ENCODE data around the gene GFI1B.

GFI1B gene

GRCh38 chr9:133005957-133006356 is 27.5 kb downstream of the GFI1B start:
- H3K9ac ChIP-seq (ENCODE audit: low read depth, low read length) = no peak overlapping the region
- H3K9me3 ChIP-seq (ENCODE audit: control insufficient read depth, insufficient read depth, low read length) = no peaks in the 10 kb centered on the region
- H3K4me3 ChIP-seq (ENCODE audit: low read depth, low read length) = no peak overlapping the region
- peaks cover 47% of the 10 kb centered on the region for H3K27me3 ChIP-seq (ENCODE audit: control insufficient read depth, insufficient read depth, low read length)
- H3K4me1 ChIP-seq (ENCODE audit: control insufficient read depth, insufficient read depth, low read length) = peaks cover 22% of the 10 kb centered on the region
- H3K36me3 ChIP-seq (ENCODE audit: control insufficient read depth, insufficient read depth, low read length) = no peaks in the 10 kb centered on the region

GRCh38 chr9:133006731-133007352 is 28.3 kb downstream of the GFI1B start:
- Histone ChIP-seq H3K36me3 (ENCODE audit: control insufficient read depth, insufficient read depth, low read length) (no peaks in the 10 kb centered on the region), H3K4me3 (ENCODE audit: low read depth, low read length) (no peak overlapping the region), H3K4me1 (ENCODE audit: control insufficient read depth, insufficient read depth, low read length) (peaks cover 22% of the 10 kb centered on the region), H3K27me3 (ENCODE audit: control insufficient read depth, insufficient read depth, low read length) (peaks cover 44% of the 10 kb centered on the region), H3K9me3 (ENCODE audit: control insufficient read depth, insufficient read depth, low read length) (no peaks in the 10 kb centered on the region), H3K9ac (ENCODE audit: low read depth, low read length) (no peak overlapping the region)

- H3K27me3 ChIP-seq (ENCODE audit: control insufficient read depth, insufficient read depth, low read length) = peaks cover 29% of the 10 kb centered on the region
- no peak overlapping the region for H3K9ac ChIP-seq (ENCODE audit: low read depth, low read length)
- H3K4me1 ChIP-seq (ENCODE audit: control insufficient read depth, insufficient read depth, low read length) = peaks cover 15% of the 10 kb centered on the region
- H3K4me3 ChIP-seq (ENCODE audit: low read depth, low read length) = no peak overlapping the region
- H3K36me3 ChIP-seq (ENCODE audit: control insufficient read depth, insufficient read depth, low read length) = no peaks in the 10 kb centered on the region
- H3K9me3 ChIP-seq (ENCODE audit: control insufficient read depth, insufficient read depth, low read length) = no peaks in the 10 kb centered on the region
Measured at GRCh38 chr9:133008406-133008805, 29.9 kb downstream of the GFI1B start.

- Histone ChIP-seq H3K4me1 (ENCODE audit: control insufficient read depth, insufficient read depth, low read length) (peaks cover 14% of the 10 kb centered on the region), H3K9me3 (ENCODE audit: control insufficient read depth, insufficient read depth, low read length) (no peaks in the 10 kb centered on the region), H3K36me3 (ENCODE audit: control insufficient read depth, insufficient read depth, low read length) (no peaks in the 10 kb centered on the region), H3K9ac (ENCODE audit: low read depth, low read length) (no peak overlapping the region), H3K4me3 (ENCODE audit: low read depth, low read length) (no peak overlapping the region), H3K27me3 (ENCODE audit: control insufficient read depth, insufficient read depth, low read length) (peaks cover 30% of the 10 kb centered on the region)
Measured at GRCh38 chr9:133008824-133009223, 30.3 kb downstream of the GFI1B start.

GRCh38 chr9:133009906-133010582 is 31.6 kb downstream of the GFI1B start:
- H3K36me3 ChIP-seq (ENCODE audit: control insufficient read depth, insufficient read depth, low read length) = no peaks in the 10 kb centered on the region
- H3K4me3 ChIP-seq (ENCODE audit: low read depth, low read length) = no peak overlapping the region
- H3K4me1 ChIP-seq (ENCODE audit: control insufficient read depth, insufficient read depth, low read length) = peaks cover 4% of the 10 kb centered on the region
- peaks cover 29% of the 10 kb centered on the region for H3K27me3 ChIP-seq (ENCODE audit: control insufficient read depth, insufficient read depth, low read length)
- no peaks in the 10 kb centered on the region for H3K9me3 ChIP-seq (ENCODE audit: control insufficient read depth, insufficient read depth, low read length)
- no peak overlapping the region for H3K9ac ChIP-seq (ENCODE audit: low read depth, low read length)

GRCh38 chr9:133014696-133015095 is 36.2 kb downstream of the GFI1B start:
- H3K4me1 ChIP-seq (ENCODE audit: control insufficient read depth, insufficient read depth, low read length) = no peaks in the 10 kb centered on the region
- no peaks in the 10 kb centered on the region for H3K36me3 ChIP-seq (ENCODE audit: control insufficient read depth, insufficient read depth, low read length)
- H3K4me3 ChIP-seq (ENCODE audit: low read depth, low read length) = no peak overlapping the region
- peaks cover 4% of the 10 kb centered on the region for H3K27me3 ChIP-seq (ENCODE audit: control insufficient read depth, insufficient read depth, low read length)
- H3K9ac ChIP-seq (ENCODE audit: low read depth, low read length) = no peak overlapping the region
- no peaks in the 10 kb centered on the region for H3K9me3 ChIP-seq (ENCODE audit: control insufficient read depth, insufficient read depth, low read length)

- no peak overlapping the region for H3K4me3 ChIP-seq (ENCODE audit: low read depth, low read length)
- no peaks in the 10 kb centered on the region for H3K9me3 ChIP-seq (ENCODE audit: control insufficient read depth, insufficient read depth, low read length)
- H3K36me3 ChIP-seq (ENCODE audit: control insufficient read depth, insufficient read depth, low read length) = no peaks in the 10 kb centered on the region
- no peaks in the 10 kb centered on the region for H3K27me3 ChIP-seq (ENCODE audit: control insufficient read depth, insufficient read depth, low read length)
- no peaks in the 10 kb centered on the region for H3K4me1 ChIP-seq (ENCODE audit: control insufficient read depth, insufficient read depth, low read length)
- H3K9ac ChIP-seq (ENCODE audit: low read depth, low read length) = no peak overlapping the region
Measured at GRCh38 chr9:133023117-133023890, 44.8 kb downstream of the GFI1B start.

GRCh38 chr9:133026426-133026825 is 47.9 kb downstream of the GFI1B start:
- no peaks in the 10 kb centered on the region for H3K36me3 ChIP-seq (ENCODE audit: control insufficient read depth, insufficient read depth, low read length)
- H3K27me3 ChIP-seq (ENCODE audit: control insufficient read depth, insufficient read depth, low read length) = no peaks in the 10 kb centered on the region
- no peaks in the 10 kb centered on the region for H3K9me3 ChIP-seq (ENCODE audit: control insufficient read depth, insufficient read depth, low read length)
- H3K4me3 ChIP-seq (ENCODE audit: low read depth, low read length) = no peak overlapping the region
- H3K9ac ChIP-seq (ENCODE audit: low read depth, low read length) = no peak overlapping the region
- no peaks in the 10 kb centered on the region for H3K4me1 ChIP-seq (ENCODE audit: control insufficient read depth, insufficient read depth, low read length)

GRCh38 chr9:133027134-133027533 is 48.6 kb downstream of the GFI1B start:
- Histone ChIP-seq H3K9ac (ENCODE audit: low read depth, low read length) (no peak overlapping the region), H3K4me3 (ENCODE audit: low read depth, low read length) (no peak overlapping the region), H3K4me1 (ENCODE audit: control insufficient read depth, insufficient read depth, low read length) (no peaks in the 10 kb centered on the region), H3K27me3 (ENCODE audit: control insufficient read depth, insufficient read depth, low read length) (no peaks in the 10 kb centered on the region), H3K9me3 (ENCODE audit: control insufficient read depth, insufficient read depth, low read length) (no peaks in the 10 kb centered on the region), H3K36me3 (ENCODE audit: control insufficient read depth, insufficient read depth, low read length) (no peaks in the 10 kb centered on the region)

- no peaks in the 10 kb centered on the region for H3K27me3 ChIP-seq (ENCODE audit: control insufficient read depth, insufficient read depth, low read length)
- H3K9ac ChIP-seq (ENCODE audit: low read depth, low read length) = no peak overlapping the region
- H3K4me3 ChIP-seq (ENCODE audit: low read depth, low read length) = no peak overlapping the region
- no peaks in the 10 kb centered on the region for H3K36me3 ChIP-seq (ENCODE audit: control insufficient read depth, insufficient read depth, low read length)
- no peaks in the 10 kb centered on the region for H3K4me1 ChIP-seq (ENCODE audit: control insufficient read depth, insufficient read depth, low read length)
- no peaks in the 10 kb centered on the region for H3K9me3 ChIP-seq (ENCODE audit: control insufficient read depth, insufficient read depth, low read length)
Measured at GRCh38 chr9:133028221-133028620, 49.7 kb downstream of the GFI1B start.

- Histone ChIP-seq H3K4me3 (ENCODE audit: low read depth, low read length) (peak overlapping the region; percentile 97), H3K9ac (ENCODE audit: low read depth, low read length) (peak overlapping the region; percentile 73), H3K36me3 (ENCODE audit: control insufficient read depth, insufficient read depth, low read length) (no peaks in the 10 kb centered on the region), H3K9me3 (ENCODE audit: control insufficient read depth, insufficient read depth, low read length) (no peaks in the 10 kb centered on the region), H3K4me1 (ENCODE audit: control insufficient read depth, insufficient read depth, low read length) (no peaks in the 10 kb centered on the region), H3K27me3 (ENCODE audit: control insufficient read depth, insufficient read depth, low read length) (no peaks in the 10 kb centered on the region)
Measured at GRCh38 chr9:133029994-133030316, 51.5 kb downstream of the GFI1B start.

Data from iPS-15b (cell line).